CD14-positive monocyte (primary cell): ENCODE data around the gene GAPDHS. TPM values are rescaled to one million over a fixed set of nuclear protein-coding genes. Genes with fewer than 3 reads are reported as not detected.

Source experiments
- DNase-seq, 3 donors: peaks; one replicate each; pipeline ENCODE4 v3.0.0-alpha.2; 2011 to 2022
- H2AFZ ChIP-seq: 2 replicates; pipeline ENCODE4 v1.6.0; 2012; ENCODE audit warnings: mild to moderate bottlenecking, low read depth, low read length, inconsistent platforms; ENCODE audit not compliant: insufficient read depth, poor library complexity, severe bottlenecking
- H3K27ac ChIP-seq, 2 donors: 1 replicate in 1 of 2; 2 replicates in 1 of 2; pipeline ENCODE4 v1.5.1; 2012 to 2013; ENCODE audit warnings: low read length in 2 of 2, control low read depth in 1 of 2, inconsistent platforms in 1 of 2, low read depth in 1 of 2, mild to moderate bottlenecking in 1 of 2
- H3K27me3 ChIP-seq, 2 donors: one replicate each; pipeline versions ENCODE4 v1.6.0 to v1.6.1; 2011 to 2013; ENCODE audit warnings: low read length in 2 of 2; ENCODE audit not compliant: control insufficient read depth in 2 of 2, insufficient read depth in 2 of 2
- H3K36me3 ChIP-seq, 2 donors: replicated peaks in 1 of 2; 1 replicate in 1 of 2; 2 replicates in 1 of 2; pipeline versions ENCODE4 v1.5.1 to v1.6.1; 2012 to 2013; ENCODE audit warnings: low read length in 2 of 2, control low read depth in 1 of 2, inconsistent platforms in 1 of 2, mild to moderate bottlenecking in 1 of 2; ENCODE audit not compliant: insufficient read depth in 2 of 2, control insufficient read depth in 1 of 2
- H3K4me1 ChIP-seq, 2 donors: 1 replicate in 1 of 2; 2 replicates in 1 of 2; pipeline versions ENCODE4 v1.5.1 to v1.6.1; 2012 to 2013; ENCODE audit warnings: low read length in 2 of 2, control low read depth in 1 of 2, inconsistent platforms in 1 of 2, mild to moderate bottlenecking in 1 of 2, moderate library complexity in 1 of 2; ENCODE audit not compliant: insufficient read depth in 2 of 2, control insufficient read depth in 1 of 2
- H3K4me2 ChIP-seq: replicated peaks from 2 replicates; pipeline ENCODE3; 2012; ENCODE audit warnings: low read length, moderate library complexity, mild to moderate bottlenecking; ENCODE audit not compliant: poor library complexity, severe bottlenecking; ENCODE audit errors: extremely low read depth
- H3K4me3 ChIP-seq, 3 experiments: fragments of 200-600 bp in 1 of 3; sonication (generic) in 1 of 3; replicated peaks in 1 of 3; 1 replicate in 2 of 3; 2 replicates in 1 of 3; pipeline ENCODE4 v1.5.1; 2011 to 2013; ENCODE audit warnings: low read length in 3 of 3, mild to moderate bottlenecking in 3 of 3, control low read depth in 2 of 3, low read depth in 2 of 3, inconsistent platforms in 1 of 3, moderate library complexity in 1 of 3
- H3K79me2 ChIP-seq: 2 replicates; pipeline ENCODE4 v1.6.0; 2012; ENCODE audit warnings: mild to moderate bottlenecking, control low read depth, inconsistent platforms, low read length, moderate library complexity; ENCODE audit not compliant: insufficient read depth
- H3K9ac ChIP-seq: 2 replicates; pipeline ENCODE4 v1.6.0; 2017; ENCODE audit warnings: low read length, mild to moderate bottlenecking; ENCODE audit not compliant: insufficient read depth, poor library complexity, severe bottlenecking
- H3K9me3 ChIP-seq, 2 donors: replicated peaks in 1 of 2; 1 replicate in 1 of 2; 2 replicates in 1 of 2; pipeline versions ENCODE4 v1.5.1 to v1.6.1; 2012 to 2013; ENCODE audit warnings: low read length in 2 of 2, control low read depth in 1 of 2; ENCODE audit not compliant: control insufficient read depth in 1 of 2, insufficient read depth in 1 of 2
- H4K20me1 ChIP-seq: 2 replicates; pipeline ENCODE4 v1.6.0; 2012; ENCODE audit warnings: mild to moderate bottlenecking, low read length, control low read depth, moderate library complexity; ENCODE audit not compliant: insufficient read depth
- H3K27ac Mint-ChIP-seq, 7 donors: one replicate each; pipeline ENCODE4 v1.8.0; 2020; ENCODE audit warnings: mild to moderate bottlenecking in 7 of 7, mixed read lengths in 7 of 7, moderate library complexity in 6 of 7, inconsistent platforms in 2 of 7
- H3K27me3 Mint-ChIP-seq, 3 donors: one replicate each; pipeline ENCODE4 v1.8.0; 2021 to 2022; ENCODE audit warnings: low read depth in 3 of 3, mild to moderate bottlenecking in 3 of 3, mixed read lengths in 3 of 3, moderate library complexity in 3 of 3, inconsistent platforms in 1 of 3
- H3K36me3 Mint-ChIP-seq, 2 donors: one replicate each; pipeline ENCODE4 v1.8.0; 2020; ENCODE audit warnings: mixed read lengths in 2 of 2, inconsistent platforms in 1 of 2, mild to moderate bottlenecking in 1 of 2
- H3K4me1 Mint-ChIP-seq: one replicate; pipeline ENCODE4 v1.8.0; 2020; ENCODE audit warnings: mild to moderate bottlenecking, mixed read lengths
- H3K4me3 Mint-ChIP-seq, 2 donors: one replicate each; pipeline ENCODE4 v1.8.0; 2020; ENCODE audit warnings: mild to moderate bottlenecking in 2 of 2, mixed read lengths in 2 of 2, moderate library complexity in 1 of 2
- H3K9me3 Mint-ChIP-seq, 7 donors: one replicate each; pipeline ENCODE4 v1.8.0; 2020 to 2022; ENCODE audit warnings: mixed read lengths in 7 of 7, mild to moderate bottlenecking in 6 of 7, moderate library complexity in 6 of 7, inconsistent platforms in 2 of 7
- CTCF ChIP-seq: fragments of 200-600 bp; IDR thresholded peaks from one replicate; pipeline ENCODE4 v1.8.0; 2022; ENCODE audit warnings: antibody characterized with exemption, mild to moderate bottlenecking
- WGBS: methylation state at CpG from one replicate; pipeline ENCODE4 v1.1.5; 2013; ENCODE audit warnings: missing lambda C conversion rate; ENCODE audit not compliant: insufficient coverage; 5-methylcytosine and 5-hydroxymethylcytosine counted together
- intact Hi-C, 2 donors: fragments of 100-400 bp; cut with micrococcal nuclease; formaldehyde crosslinking; loops; one replicate each; pipeline versions ENCODE4 v1.15.0 to v1.15.1; 2023
- polyA plus RNA-seq, 3 donors: library from polyadenylated mRNA; depleted of rRNA in 1 of 3; unstranded in 2 of 3; stranded (reverse) in 1 of 3; fragments of 300-500 nt in 2 of 3; fragments of >200 nt in 1 of 3; fragmentation: Illumina TruSeq in 2 of 3; gene quantifications; 1 replicate in 2 of 3; 2 replicates in 1 of 3; pipeline ENCODE4 v1.2.3, GENCODE V29; 2012 to 2021

The GAPDHS gene
- polyA plus RNA-seq, 3 donors, result not detected

GRCh38 chr19:35495107-35496064 is 37.9 kb upstream of the GAPDHS start:
- Mint-ChIP-seq H3K36me3 (no peaks in the 10 kb centered on the region), H3K4me3 (peak overlapping the region in 1 of 2 donors; percentile 40), H3K4me1 (peaks cover 7% of the 10 kb centered on the region), H3K9me3 (peaks cover 0 to 2% (median 0%) of the 10 kb centered on the region in 7 donors), H3K27me3 (peaks cover 11 to 19% (median 16%) of the 10 kb centered on the region in 3 donors), H3K27ac (peak overlapping the region in 2 of 7 donors; percentile 51 to 62)
- Histone ChIP-seq H3K9ac (no peak overlapping the region), H3K9me3 (no peaks in the 10 kb centered on the region), H3K27me3 (no peaks in the 10 kb centered on the region), H3K4me1 (peaks cover 0 to 5% of the 10 kb centered on the region in 2 donors), H3K27ac (no peak overlapping the region), H2AFZ (peak overlapping the region; percentile 6), H3K4me2 (no peak overlapping the region), H4K20me1 (no peaks in the 10 kb centered on the region), H3K79me2 (no peaks in the 10 kb centered on the region), H3K4me3 (no peak overlapping the region), H3K36me3 (no peaks in the 10 kb centered on the region)
- DNase-seq, result peak; percentile 60 to 76 (median 68)
- WGBS, result 24% methylated on average over 26 of the region's 30 CpGs
- TF ChIP-seq CTCF, result peak; percentile 99
- intact Hi-C loops, result loop anchor here (1.0 to 10.0 kb wide), 3 partner anchors 141 to 223 kb away; partner anchors contain the start of gene FFAR3 (in 1 of the 2)

- no peaks in the 10 kb centered on the region for H3K9me3 ChIP-seq
- peaks cover 0 to 5% of the 10 kb centered on the region in 2 donors for H3K4me1 ChIP-seq
- no peak overlapping the region for H3K4me3 ChIP-seq
- H4K20me1 ChIP-seq, result no peaks in the 10 kb centered on the region
- peaks cover 7% of the 10 kb centered on the region for H3K4me1 Mint-ChIP-seq
- H3K4me3 Mint-ChIP-seq, result no peak overlapping the region
- H3K27me3 ChIP-seq, result no peaks in the 10 kb centered on the region
- peaks cover 0 to 2% (median 0%) of the 10 kb centered on the region in 7 donors for H3K9me3 Mint-ChIP-seq
- H2AFZ ChIP-seq, result no peak overlapping the region
- H3K36me3 Mint-ChIP-seq, result no peaks in the 10 kb centered on the region
- DNase-seq, result no peak
- no peaks in the 10 kb centered on the region for H3K36me3 ChIP-seq
- intact Hi-C loops, result loop anchor here (5.0 to 10.0 kb wide), 2 partner anchors 143 to 225 kb away; partner anchors contain the start of gene FFAR3 (in 1 of the 2)
- H3K79me2 ChIP-seq, result no peaks in the 10 kb centered on the region
- 93% methylated on average over 13 of the region's 14 CpGs for WGBS
- no peak overlapping the region for H3K9ac ChIP-seq
- H3K27me3 Mint-ChIP-seq, result peaks cover 4 to 13% (median 6%) of the 10 kb centered on the region in 3 donors
- H3K27ac Mint-ChIP-seq, result no peak overlapping the region
- no peak overlapping the region for H3K4me2 ChIP-seq
- TF ChIP-seq CTCF, result no peak
- H3K27ac ChIP-seq, result no peak overlapping the region
Observed at GRCh38 chr19:35497406-35497805, 35.9 kb upstream of the GAPDHS start.
